Ramos (cell line): Measurements from ENCODE around the gene DYNLT4.
"Not testable (repeated sequence)": the region's sequence is repeated elsewhere in the genome, so short reads cannot be mapped to it uniquely, and the experiment has no call there.

Source experiments
- in situ Hi-C: fragments of 300-500 bp; cut with MboI; formaldehyde crosslinking; loops from one replicate; pipeline ENCODE4 v1.14.3; 2022; ENCODE audit warnings: low sequenced_read_pairs; ENCODE audit not compliant: unreplicated experiment

Gene DYNLT4

GRCh38 chr1:44798481-44799365 is 8.4 kb downstream of the DYNLT4 start:
- in situ Hi-C loops, result no loop called here

GRCh38 chr1:44797886-44798285 is 9.3 kb downstream of the DYNLT4 start:
- in situ Hi-C loops, result not testable (repeated sequence)

- in situ Hi-C loops, result no loop called here
These were observed 14.2 kb downstream of the DYNLT4 start for GRCh38 chr1:44792736-44793502.

GRCh38 chr1:44790968-44791801 is 16.0 kb downstream of the DYNLT4 start:
- in situ Hi-C loops, result no loop called here

- in situ Hi-C loops, result no loop called here
These were observed 18.9 kb downstream of the DYNLT4 start, which contains the start of gene BEST4 for GRCh38 chr1:44788120-44788860. BEST4 (minus strand) TSS chr1:44788170; CDS start chr1:44787705, 465 bp downstream.

- in situ Hi-C loops, result no loop called here
These were observed 19.6 kb downstream of the DYNLT4 start for GRCh38 chr1:44787506-44787905.

GRCh38 chr1:44786841-44787426 is 20.2 kb downstream of the DYNLT4 start:
- in situ Hi-C loops, result no loop called here

- in situ Hi-C loops, result no loop called here
These were observed 20.9 kb downstream of the DYNLT4 start for GRCh38 chr1:44786138-44786840.

- in situ Hi-C loops, result no loop called here
These were observed 21.5 kb downstream of the DYNLT4 start for GRCh38 chr1:44785501-44786137.

GRCh38 chr1:44785029-44785380 is 22.1 kb downstream of the DYNLT4 start:
- in situ Hi-C loops, result no loop called here

- in situ Hi-C loops, result no loop called here
These were observed 22.8 kb downstream of the DYNLT4 start for GRCh38 chr1:44784094-44785028.

- in situ Hi-C loops, result no loop called here
These were observed 23.5 kb downstream of the DYNLT4 start for GRCh38 chr1:44783697-44784093.

- in situ Hi-C loops, result no loop called here
These were observed 26.5 kb downstream of the DYNLT4 start for GRCh38 chr1:44780583-44781121.

- in situ Hi-C loops, result no loop called here
These were observed 28.2 kb downstream of the DYNLT4 start for GRCh38 chr1:44778705-44779576.

- in situ Hi-C loops, result no loop called here
These were observed 29.0 kb downstream of the DYNLT4 start for GRCh38 chr1:44777969-44778635.

- in situ Hi-C loops, result no loop called here
These were observed 29.6 kb downstream of the DYNLT4 start for GRCh38 chr1:44777547-44777946.
